ENCODE measurements around the gene TAOK3.

Gene TAOK3

DNA sequence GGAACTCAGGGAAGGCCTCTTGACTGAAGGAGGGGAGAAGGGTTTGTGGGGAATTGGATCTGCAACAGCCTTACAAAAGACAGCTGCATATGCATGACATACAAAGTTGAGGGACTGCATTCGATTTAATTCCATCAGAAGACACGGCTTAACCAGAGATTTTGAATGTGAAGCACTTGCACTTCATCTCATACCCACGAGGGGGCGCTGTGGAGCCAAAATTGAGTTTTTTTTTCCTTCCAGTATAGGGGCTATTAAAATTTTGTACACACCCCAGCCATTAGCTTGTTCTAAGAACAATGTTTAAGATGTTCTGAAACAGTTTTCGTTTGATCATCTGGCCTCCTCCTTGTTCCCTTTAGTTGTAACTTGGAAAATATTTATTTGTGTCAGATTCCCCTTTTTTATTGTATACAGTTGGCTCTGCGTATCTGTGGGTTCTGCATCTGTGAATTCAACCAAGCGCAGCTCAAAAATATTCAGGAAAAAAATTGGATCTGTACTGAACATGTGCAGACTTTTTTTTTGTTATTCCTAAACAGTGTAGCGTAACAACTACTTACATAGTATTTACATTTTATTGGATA is 5.3 kb upstream of the TAOK3 start:
- Histone ChIP-seq H3K4me1 (ENCODE audit: low read length) (no peaks in the 10 kb centered on the region), H4K20me1 (ENCODE audit: insufficient read depth, low read length) (no peaks in the 10 kb centered on the region), H3K9ac (ENCODE audit: low read length) (peak overlapping the region; percentile 77; the same call in 1 of the 2 replicates), H3K9me2 (replicated peaks; ENCODE audit: insufficient read depth, low read length) (no peaks in the 10 kb centered on the region), H3K27ac (ENCODE audit: low read length) (peak overlapping the region; percentile 39; the same call in 1 of the 2 replicates), H3K36me3 (replicated peaks; ENCODE audit: insufficient read depth, low read length) (no peaks in the 10 kb centered on the region), H3F3A (ENCODE audit: insufficient read depth, low read length) (peaks cover 7% of the 10 kb centered on the region; the same call in 1 of the 2 replicates), H3K9me3 (replicated peaks; ENCODE audit: insufficient read depth, low read length) (no peaks in the 10 kb centered on the region), H3K79me2 (ENCODE audit: low read length) (peaks cover 22% of the 10 kb centered on the region), H3K4me2 (ENCODE audit: low read depth, low read length) (peak overlapping the region; percentile 79), H3K4me3 (ENCODE audit: low read length) (peak overlapping the region; percentile 80), H3K27me3 (replicated peaks; ENCODE audit: insufficient read depth, low read length) (no peaks in the 10 kb centered on the region), H2AFZ (ENCODE audit: low read length) (peak overlapping the region; percentile 51; the same call in 1 of the 2 replicates)
- TF ChIP-seq EZH2 (optimal IDR thresholded peaks at IDR 0.05; ENCODE audit: low read depth, low read length): no peak
- TF ChIP-seq EZH2phosphoT487 (IDR thresholded peaks at IDR 0.05; ENCODE audit: low read length): no peak
- peak; percentile 67 for TF ChIP-seq CTCF (IDR thresholded peaks at IDR 0.05; ENCODE audit: low read length)
- peak; percentile 32 for DNase-seq

- Histone ChIP-seq H3K9me2 (replicated peaks; ENCODE audit: insufficient read depth, low read length) (no peaks in the 10 kb centered on the region), H3K4me2 (ENCODE audit: low read depth, low read length) (peak overlapping the region; percentile 79), H3K9ac (ENCODE audit: low read length) (peak overlapping the region; percentile 77; the same call in 1 of the 2 replicates), H3K27ac (ENCODE audit: low read length) (peak overlapping the region; percentile 39; the same call in 1 of the 2 replicates), H3K79me2 (ENCODE audit: low read length) (peaks cover 22% of the 10 kb centered on the region), H3K4me3 (ENCODE audit: low read length) (peak overlapping the region; percentile 80), H3F3A (ENCODE audit: insufficient read depth, low read length) (peaks cover 7% of the 10 kb centered on the region; the same call in 1 of the 2 replicates), H2AFZ (ENCODE audit: low read length) (peak overlapping the region; percentile 51; the same call in 1 of the 2 replicates), H3K9me3 (replicated peaks; ENCODE audit: insufficient read depth, low read length) (no peaks in the 10 kb centered on the region), H3K4me1 (ENCODE audit: low read length) (no peaks in the 10 kb centered on the region), H3K27me3 (replicated peaks; ENCODE audit: insufficient read depth, low read length) (no peaks in the 10 kb centered on the region), H4K20me1 (ENCODE audit: insufficient read depth, low read length) (no peaks in the 10 kb centered on the region), H3K36me3 (replicated peaks; ENCODE audit: insufficient read depth, low read length) (no peaks in the 10 kb centered on the region)
- TF ChIP-seq CTCF (IDR thresholded peaks at IDR 0.05; ENCODE audit: low read length) (no peak), EZH2phosphoT487 (IDR thresholded peaks at IDR 0.05; ENCODE audit: low read length) (no peak), EZH2 (optimal IDR thresholded peaks at IDR 0.05; ENCODE audit: low read depth, low read length) (no peak)
- peak; percentile 8 for DNase-seq
Observed at GRCh38 chr12:118377021-118377883, 4.5 kb upstream of the TAOK3 start.

GRCh38 chr12:118376089-118377020 is 3.6 kb upstream of the TAOK3 start, which contains the start of gene SUDS3:
SUDS3 (plus strand) TSS chr12:118376555; CDS start chr12:118376692, 137 bp downstream.
- Histone ChIP-seq H3K27ac (ENCODE audit: low read length) (peak within 1 kb of the TSS; percentile 73), H3K79me2 (ENCODE audit: low read length) (peaks cover 22% of the 10 kb centered on the region), H3K4me3 (ENCODE audit: low read length) (peak within 1 kb of the TSS; percentile 80), H3K27me3 (replicated peaks; ENCODE audit: insufficient read depth, low read length) (no peaks in the 10 kb centered on the region), H3K36me3 (replicated peaks; ENCODE audit: insufficient read depth, low read length) (no peaks in the 10 kb centered on the region), H3K9me3 (replicated peaks; ENCODE audit: insufficient read depth, low read length) (no peaks in the 10 kb centered on the region), H3F3A (ENCODE audit: insufficient read depth, low read length) (peaks cover 7% of the 10 kb centered on the region; the same call in 1 of the 2 replicates), H3K9me2 (replicated peaks; ENCODE audit: insufficient read depth, low read length) (no peaks in the 10 kb centered on the region), H3K9ac (ENCODE audit: low read length) (peak within 1 kb of the TSS; percentile 77), H3K4me2 (ENCODE audit: low read depth, low read length) (peak within 1 kb of the TSS; percentile 79), H4K20me1 (ENCODE audit: insufficient read depth, low read length) (no peaks in the 10 kb centered on the region), H3K4me1 (ENCODE audit: low read length) (no peaks in the 10 kb centered on the region), H2AFZ (ENCODE audit: low read length) (0 out of 2 replicates have a peak within 1 kb of the TSS, but pooled peaks have one; percentile 51)
- no peak for TF ChIP-seq EZH2 (optimal IDR thresholded peaks at IDR 0.05; ENCODE audit: low read depth, low read length)
- TF ChIP-seq CTCF (IDR thresholded peaks at IDR 0.05; ENCODE audit: low read length): peak; percentile 70
- peak; percentile 69 for DNase-seq
